Lower lobe of right lung (tissue), 2 donors: ENCODE data around the gene FAM53B. TPM values are rescaled to one million over a fixed set of nuclear protein-coding genes. Genes with fewer than 3 reads are reported as not detected.

Experiments
- ATAC-seq, 2 donors: fragments of 200-7000 bp; cut with Tn5 transposase; one replicate each; pipeline ENCODE4 v1.9.1; 2020 to 2022; ENCODE audit warnings: mild to moderate bottlenecking in 2 of 2, moderate library complexity in 2 of 2
- DNase-seq: peaks from one replicate; pipeline ENCODE4 v3.0.0-alpha.2; 2020
- H3K27ac ChIP-seq: fragments of 200-600 bp; one replicate; pipeline ENCODE4 v1.8.0; 2022
- H3K27me3 ChIP-seq: fragments of 200-600 bp; one replicate; pipeline ENCODE4 v1.8.0; 2022; ENCODE audit warnings: low read depth
- H3K36me3 ChIP-seq: fragments of 200-600 bp; one replicate; pipeline ENCODE4 v1.8.0; 2022; ENCODE audit warnings: mild to moderate bottlenecking
- H3K4me1 ChIP-seq: fragments of 200-600 bp; one replicate; pipeline ENCODE4 v1.8.0; 2022
- H3K4me3 ChIP-seq: fragments of 200-600 bp; one replicate; pipeline ENCODE4 v1.8.0; 2022; ENCODE audit warnings: mild to moderate bottlenecking
- H3K9me3 ChIP-seq: fragments of 200-600 bp; one replicate; pipeline ENCODE4 v1.8.0; 2022
- CTCF ChIP-seq: fragments of 200-600 bp; IDR thresholded peaks from one replicate; pipeline ENCODE4 v1.8.0; 2022; ENCODE audit warnings: antibody characterized with exemption, mild to moderate bottlenecking
- intact Hi-C: fragments of 100-400 bp; cut with DNase I; formaldehyde crosslinking; loops from one replicate; pipeline ENCODE4 v1.11.0; 2022
- total RNA-seq: library from RNA; stranded (reverse); fragmentation: NEBNext Ultra II Directional; extraction: Animal tissue kit (Norgen Biotek cat#: 25700); gene quantifications from one replicate; pipeline ENCODE4 v1.2.1, GENCODE V29; 2021
- donor health status: DM: no; HTN: yes; CAD: no; lungs with severe emphysema.

The FAM53B gene
- total RNA-seq, 1 donor from 2014 or later, result 40.7 TPM

DNA sequence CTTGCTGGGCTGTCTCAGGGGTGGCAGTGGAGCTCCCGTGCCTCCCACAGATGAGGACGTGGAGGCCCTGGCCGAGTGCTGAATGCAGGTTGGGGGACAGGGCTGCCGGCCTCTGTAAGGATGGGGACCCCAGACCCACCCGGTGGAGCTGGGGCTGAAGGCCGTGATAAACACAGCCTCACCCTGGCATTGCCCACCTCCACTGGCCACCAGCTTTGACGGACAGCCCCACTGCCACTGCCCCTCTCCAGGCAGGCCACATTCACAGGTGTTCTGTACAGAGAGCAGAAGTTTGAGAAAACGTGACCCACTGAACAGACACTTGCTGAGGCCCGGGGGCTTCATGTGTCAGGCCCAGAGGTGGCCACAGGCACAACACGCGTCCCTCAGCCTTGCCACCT, 156.4 kb downstream of the FAM53B start:
- no peak for ATAC-seq
- no peaks in the 10 kb centered on the region for H3K36me3 ChIP-seq
- H3K4me3 ChIP-seq, result no peak overlapping the region
- H3K4me1 ChIP-seq, result peaks cover 13% of the 10 kb centered on the region
- no peak for TF ChIP-seq CTCF
- DNase-seq, result no peak
- intact Hi-C loops, result no loop called here
- no peaks in the 10 kb centered on the region for H3K27me3 ChIP-seq
- no peaks in the 10 kb centered on the region for H3K9me3 ChIP-seq
- H3K27ac ChIP-seq, result no peak overlapping the region

GRCh38 chr10:124586142-124586541, 158.0 kb downstream of the FAM53B start:
- H3K27ac ChIP-seq, result no peak overlapping the region
- DNase-seq (peak; percentile 32), ATAC-seq (no peak)
- H3K4me3 ChIP-seq, result no peak overlapping the region
- no peak for TF ChIP-seq CTCF
- no peaks in the 10 kb centered on the region for H3K36me3 ChIP-seq
- peaks cover 13% of the 10 kb centered on the region for H3K4me1 ChIP-seq
- intact Hi-C loops, result no loop called here
- H3K27me3 ChIP-seq, result no peaks in the 10 kb centered on the region
- H3K9me3 ChIP-seq, result no peaks in the 10 kb centered on the region

- Histone ChIP-seq H3K36me3 (no peaks in the 10 kb centered on the region), H3K27me3 (no peaks in the 10 kb centered on the region), H3K4me1 (no peaks in the 10 kb centered on the region), H3K4me3 (no peak overlapping the region), H3K9me3 (no peaks in the 10 kb centered on the region), H3K27ac (no peak overlapping the region)
- ATAC-seq (peak; percentile 5 to 42), DNase-seq (peak; percentile 35)
- no peak for TF ChIP-seq CTCF
- intact Hi-C loops, result no loop called here
Observed at GRCh38 chr10:124579011-124579399, 165.2 kb downstream of the FAM53B start.

GRCh38 chr10:124578231-124579010, 165.8 kb downstream of the FAM53B start:
- DNase-seq (peak; percentile 42), ATAC-seq (peak; percentile 51 to 61)
- Histone ChIP-seq H3K27ac (no peak overlapping the region), H3K9me3 (no peaks in the 10 kb centered on the region), H3K36me3 (no peaks in the 10 kb centered on the region), H3K4me3 (no peak overlapping the region), H3K27me3 (no peaks in the 10 kb centered on the region), H3K4me1 (no peaks in the 10 kb centered on the region)
- no peak for TF ChIP-seq CTCF
- intact Hi-C loops, result no loop called here

- H3K27ac ChIP-seq, result no peak overlapping the region
- TF ChIP-seq CTCF, result no peak
- peak; percentile 16 for DNase-seq
- intact Hi-C loops, result no loop called here
- no peaks in the 10 kb centered on the region for H3K36me3 ChIP-seq
- no peaks in the 10 kb centered on the region for H3K4me1 ChIP-seq
- no peak overlapping the region for H3K4me3 ChIP-seq
- no peaks in the 10 kb centered on the region for H3K27me3 ChIP-seq
- no peak for ATAC-seq
- H3K9me3 ChIP-seq, result no peaks in the 10 kb centered on the region
Observed at GRCh38 chr10:124577651-124578050, 166.5 kb downstream of the FAM53B start.
